HG02970 (cell line): Measurements from ENCODE around the gene GPR4.

Experiments
- ATAC-seq: cut with Tn5 transposase; IDR thresholded peaks from one replicate; pipeline ENCODE4 v1.9.1; 2021; ENCODE audit warnings: mild to moderate bottlenecking, moderate library complexity, moderate number of reproducible peaks; ENCODE audit not compliant: unreplicated experiment, low FRiP score

GPR4 gene

DNA sequence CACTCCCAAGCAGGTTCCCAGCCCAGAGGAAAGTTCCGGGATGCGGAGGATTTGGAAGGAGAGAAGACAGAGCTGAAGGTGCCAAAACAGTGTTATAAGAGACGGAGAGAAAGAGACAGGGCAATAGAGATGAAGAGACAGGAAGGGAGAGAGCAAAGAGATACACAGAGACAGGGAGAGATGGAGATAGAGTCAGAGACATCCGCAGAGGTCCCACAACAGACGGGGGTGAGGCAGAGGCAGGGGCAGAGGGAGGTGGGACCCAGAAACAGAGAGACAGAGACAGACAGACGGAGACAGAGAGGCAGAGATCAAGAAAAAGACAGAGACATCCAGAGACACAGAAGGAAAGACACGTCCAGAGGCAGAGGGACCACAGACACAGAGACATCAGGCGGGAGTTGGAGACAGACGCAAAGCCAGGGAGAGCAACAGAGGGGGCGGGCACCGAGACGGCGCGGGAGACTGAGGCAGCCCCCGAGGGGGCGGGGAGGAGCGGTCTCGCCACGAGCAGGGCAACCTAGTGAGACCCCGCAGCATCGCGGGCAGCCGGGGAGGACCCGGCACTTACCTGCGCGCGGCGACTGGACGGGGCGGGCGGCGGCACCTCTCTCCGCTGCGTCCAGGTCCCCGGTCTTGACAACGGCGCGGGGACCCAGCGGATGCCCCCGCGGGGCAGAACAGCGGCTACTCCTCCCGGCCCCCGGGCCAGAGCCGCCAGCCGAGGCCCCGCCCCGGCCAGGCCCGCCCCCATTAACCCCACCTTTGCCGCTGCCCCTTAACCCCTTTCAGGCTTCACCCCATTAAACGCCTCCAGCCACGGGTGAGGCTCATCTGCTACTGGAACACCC, at the start of gene GPR4:
Gene GPR4, minus strand, starts transcription at position 689 of the 851 bp plus-strand sequence. CDS start 10,346 bp downstream, outside the sequence.
- ATAC-seq = no peak

- ATAC-seq = no peak
Measured at GRCh38 chr19:45650722-45651121, 48.7 kb upstream of the GPR4 start.

DNA sequence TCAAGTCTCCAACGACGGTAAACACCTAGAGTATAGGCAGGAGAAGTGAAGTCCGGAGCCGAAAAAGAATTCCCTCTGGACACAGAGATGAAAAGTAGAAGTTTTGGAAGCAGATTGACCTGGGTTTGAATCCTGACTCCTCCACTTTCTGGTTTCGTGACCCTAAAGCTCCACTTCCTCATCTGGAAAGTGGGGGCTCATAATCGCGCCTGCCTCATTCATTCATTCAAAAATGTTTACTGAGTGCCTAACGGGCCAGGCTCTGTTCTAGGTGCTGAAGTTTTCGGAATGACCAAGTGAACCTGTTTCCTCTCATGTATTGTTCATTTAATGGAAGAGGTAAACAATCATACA, 44.3 kb upstream of the GPR4 start:
- ATAC-seq = no peak

GRCh38 chr19:45645631-45646344, 43.8 kb upstream of the GPR4 start:
- no peak for ATAC-seq

- no peak for ATAC-seq
Measured at GRCh38 chr19:45645068-45645630, 43.1 kb upstream of the GPR4 start.

DNA sequence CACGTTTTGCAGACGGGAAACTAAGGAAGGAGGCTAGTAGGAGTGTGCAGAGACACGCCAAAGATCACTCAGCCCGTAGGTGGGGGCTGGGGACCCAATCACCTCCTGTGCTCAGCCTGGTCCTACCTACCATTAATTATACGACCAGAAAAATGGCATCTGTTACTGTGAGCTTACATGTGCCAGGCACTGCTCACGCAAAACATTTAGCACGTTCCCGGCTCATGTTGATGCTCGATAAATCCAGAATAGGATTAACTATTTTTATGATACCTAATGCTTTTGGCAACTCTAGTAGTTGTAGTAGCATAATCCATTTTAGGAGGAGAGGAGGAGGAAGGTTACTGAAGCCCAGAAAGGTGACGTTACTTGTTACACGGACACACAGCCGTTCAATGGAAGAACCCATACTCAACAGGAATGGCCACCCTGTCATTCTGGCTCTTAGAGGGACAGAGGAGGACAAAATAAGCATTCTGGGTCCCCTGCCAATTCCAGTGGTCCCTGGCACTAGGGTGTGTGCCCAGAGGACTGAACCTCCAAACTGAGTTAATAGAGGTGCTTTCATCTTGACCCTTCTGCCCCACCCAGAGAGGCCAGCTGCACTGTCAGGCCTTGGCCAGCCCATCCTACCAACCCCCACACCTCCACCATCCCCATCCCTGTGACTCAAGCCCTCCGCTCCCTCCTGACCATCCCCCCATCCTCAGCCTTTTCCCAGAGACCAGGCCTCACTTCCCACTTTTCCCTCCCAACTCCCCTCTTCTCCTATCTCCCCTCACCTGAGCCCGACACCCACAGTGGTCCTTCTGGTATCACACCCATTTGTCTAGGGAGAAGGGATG, 42.1 kb upstream of the GPR4 start:
- ATAC-seq = no peak

- ATAC-seq = peak; percentile 27
Measured at GRCh38 chr19:45643024-45643926, 41.3 kb upstream of the GPR4 start.

GRCh38 chr19:45641274-45642105, 39.5 kb upstream of the GPR4 start:
- peak; percentile 31 for ATAC-seq

GRCh38 chr19:45640849-45641273, 38.8 kb upstream of the GPR4 start:
- no peak for ATAC-seq

- no peak for ATAC-seq
Measured at GRCh38 chr19:45638930-45639729, 37.1 kb upstream of the GPR4 start, which contains the start of gene EML2. Gene EML2 (minus strand): TSS chr19:45639397. CDS start chr19:45639376, 21 bp downstream.

DNA sequence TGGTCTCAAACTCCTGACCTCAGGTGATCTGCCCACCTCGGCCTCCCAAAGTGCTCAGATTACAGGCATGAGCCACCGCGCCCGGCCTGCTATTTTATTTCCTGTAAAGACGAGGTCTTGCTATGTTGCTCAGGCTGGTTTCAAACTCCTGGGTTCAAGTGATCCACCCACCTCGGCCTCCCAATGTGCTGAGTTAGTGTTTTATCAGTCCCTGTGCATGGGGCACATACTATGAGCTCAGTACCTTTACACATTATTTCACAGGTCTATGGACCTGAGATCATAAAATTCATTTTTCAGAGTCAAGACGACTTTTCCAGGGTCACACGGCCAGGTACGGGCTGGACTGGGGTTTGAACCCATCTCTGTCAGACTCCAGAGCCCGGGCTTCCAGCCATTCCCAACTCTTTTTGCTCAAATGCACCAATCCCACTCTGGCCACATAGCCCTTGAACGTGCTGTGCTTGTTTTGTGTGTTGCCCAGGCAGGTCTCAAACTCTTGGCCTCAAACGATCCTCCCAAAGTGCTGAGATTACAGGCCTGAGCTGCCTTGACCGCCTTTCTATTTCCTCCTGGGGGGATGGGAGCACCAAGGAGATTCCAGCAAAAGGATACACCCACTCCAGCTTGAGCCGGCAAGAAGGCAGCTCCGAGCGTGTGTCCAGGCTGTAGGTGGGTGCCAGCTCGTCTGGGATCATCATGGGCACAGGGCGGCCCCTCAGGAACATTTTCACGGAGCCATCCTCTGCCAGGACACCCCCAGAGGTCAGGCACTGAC, 36.1 kb upstream of the GPR4 start:
- ATAC-seq = no peak

DNA sequence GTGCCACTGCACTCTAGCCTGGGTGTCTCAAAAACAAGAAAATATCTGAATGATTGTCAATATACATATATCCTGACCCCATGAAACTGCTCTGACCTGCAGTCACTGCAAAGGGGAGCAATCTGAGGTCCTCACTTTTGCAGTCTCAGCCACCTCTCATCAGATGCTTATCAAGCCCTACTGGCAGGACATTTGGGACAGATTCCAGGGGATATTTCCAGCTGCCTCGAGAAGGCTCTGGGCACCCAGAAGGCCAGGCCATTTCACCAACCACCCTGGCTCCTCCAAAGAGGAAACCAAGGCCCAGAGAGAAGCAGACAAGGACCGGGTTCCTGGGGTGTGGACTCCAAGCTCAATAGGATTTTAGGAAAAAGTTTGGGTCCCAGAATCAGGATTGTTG, 34.9 kb upstream of the GPR4 start:
- ATAC-seq = no peak

DNA sequence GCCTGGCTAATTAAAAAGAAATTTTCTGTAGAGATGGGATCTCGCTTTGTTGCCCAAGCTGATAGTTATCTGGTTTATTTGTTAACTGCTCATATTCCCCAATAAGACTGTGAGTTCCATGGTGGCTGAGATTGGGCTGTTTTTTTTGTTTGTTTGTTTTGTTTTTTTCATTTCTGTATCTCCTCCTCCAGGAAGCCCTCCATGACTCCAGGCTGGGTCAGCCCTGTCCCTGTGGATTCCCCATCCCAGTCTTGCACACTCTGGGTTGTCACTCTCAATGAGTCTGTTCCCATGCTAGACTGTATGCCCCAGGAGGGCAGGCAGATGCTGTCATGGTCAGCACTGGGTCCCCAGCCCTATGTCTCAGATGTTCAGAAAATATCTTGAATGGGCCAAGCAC, 34.3 kb upstream of the GPR4 start:
- ATAC-seq = no peak

GRCh38 chr19:45632468-45633196, 30.6 kb upstream of the GPR4 start:
- ATAC-seq = no peak

DNA sequence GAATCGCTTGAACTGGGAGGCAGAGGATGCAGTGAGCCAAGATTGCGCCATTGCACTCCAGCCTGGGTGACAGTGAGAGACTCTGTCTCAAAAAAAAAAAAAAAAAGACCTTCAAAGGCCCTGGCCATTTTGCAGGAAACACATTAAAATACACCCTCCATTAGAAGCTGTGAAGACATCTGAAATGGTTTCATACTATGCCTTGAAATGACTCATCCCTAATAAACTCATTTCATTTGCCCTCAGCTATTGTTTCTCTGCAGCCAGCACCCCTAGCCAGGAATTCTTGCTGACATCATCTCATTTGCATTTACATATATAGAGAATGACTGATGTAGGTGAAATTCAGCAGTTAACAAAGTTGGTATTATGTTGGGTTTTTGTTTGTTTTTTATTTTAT, 28.5 kb upstream of the GPR4 start:
- no peak for ATAC-seq

GRCh38 chr19:45629704-45630103, 27.7 kb upstream of the GPR4 start:
- no peak for ATAC-seq
